Breast epithelium (tissue), 4 donors: ENCODE measurements around the gene SLC12A7. TPM values are rescaled to one million over a fixed set of nuclear protein-coding genes. Genes with fewer than 3 reads are reported as not detected.
"Not testable (repeated sequence)": the region's sequence is repeated elsewhere in the genome, so short reads cannot be mapped to it uniquely, and the experiment has no call there.

Experiments
- DNase-seq, 2 donors: peaks; one replicate each; pipeline ENCODE4 v3.0.0-alpha.2; 2019; ENCODE audit warnings: low spot score in 2 of 2
- H3K27ac ChIP-seq, 2 donors: fragments of 200-600 bp; sonication (generic) in 1 of 2; one replicate each; pipeline ENCODE4 v1.5.1; 2016 to 2019; ENCODE audit warnings: mild to moderate bottlenecking in 1 of 2
- H3K27me3 ChIP-seq, 2 donors: fragments of 200-600 bp; sonication (generic) in 1 of 2; one replicate each; pipeline versions ENCODE4 v1.5.1 to v1.6.0; 2017 to 2019; ENCODE audit warnings: control low read depth in 1 of 2, mild to moderate bottlenecking in 1 of 2
- H3K36me3 ChIP-seq: fragments of 200-600 bp; one replicate; pipeline ENCODE4 v1.5.1; 2019
- H3K4me1 ChIP-seq, 2 donors: fragments of 200-600 bp; sonication (generic); one replicate each; pipeline ENCODE4 v1.5.1; 2016 to 2019; ENCODE audit warnings: control low read depth in 1 of 2
- H3K4me3 ChIP-seq, 3 donors: fragments of 200-600 bp; sonication (generic); 1 replicate in 2 of 3; 2 replicates in 1 of 3; pipeline ENCODE4 v1.5.1; 2016 to 2019; ENCODE audit warnings: mild to moderate bottlenecking in 3 of 3, moderate library complexity in 2 of 3
- H3K9me3 ChIP-seq, 2 donors: fragments of 200-600 bp; sonication (generic) in 1 of 2; one replicate each; pipeline ENCODE4 v1.5.1; 2016 to 2019; ENCODE audit warnings: control low read depth in 1 of 2
- CTCF ChIP-seq, 3 donors: fragments of 450-650 bp; IDR thresholded peaks; one replicate each; pipeline ENCODE4 v1.5.1; 2016 to 2017; ENCODE audit warnings: antibody characterized with exemption in 3 of 3, mild to moderate bottlenecking in 3 of 3, moderate library complexity in 3 of 3
- POLR2A ChIP-seq: fragments of 450-650 bp; IDR thresholded peaks from one replicate; pipeline ENCODE4 v1.6.1; 2016; ENCODE audit warnings: antibody characterized with exemption, mild to moderate bottlenecking, moderate library complexity
- POLR2AphosphoS5 ChIP-seq, 3 donors: sonication (generic); formaldehyde crosslinking; IDR thresholded peaks; one replicate each; pipeline ENCODE4 v1.6.1; 2017; ENCODE audit warnings: antibody characterized with exemption in 3 of 3
- intact Hi-C: fragments of 100-400 bp; cut with DNase I; formaldehyde crosslinking; loops from one replicate; pipeline ENCODE4 v1.15.1; 2023; ENCODE audit warnings: low total_unique reads
- total RNA-seq, 3 donors: library from RNA; depleted of rRNA; stranded (reverse); fragments of >200 nt; gene quantifications; one replicate each; pipeline ENCODE4 v1.1.0, GENCODE V29; 2016

Gene SLC12A7
- total RNA-seq, 3 donors from 2014 or later = 21.4 to 31.5 (median 25.0) TPM

- intact Hi-C loops = no loop called here
- TF ChIP-seq POLR2A = no peak
- TF ChIP-seq POLR2AphosphoS5 (IDR thresholded peaks at IDR 0.05) = no peak
- TF ChIP-seq CTCF (IDR thresholded peaks at IDR 0.05) = no peak
- Histone ChIP-seq H3K36me3 (peaks cover 8% of the 10 kb centered on the region), H3K27ac (no peak overlapping the region), H3K9me3 (no peaks in the 10 kb centered on the region), H3K4me1 (no peaks in the 10 kb centered on the region), H3K27me3 (no peaks in the 10 kb centered on the region), H3K4me3 (no peak overlapping the region)
- no peak for DNase-seq
Measured at GRCh38 chr5:1065143-1065750, 46.6 kb downstream of the SLC12A7 start.

- no peak for DNase-seq
- peaks cover 8% of the 10 kb centered on the region for H3K36me3 ChIP-seq
- no peaks in the 10 kb centered on the region for H3K9me3 ChIP-seq
- intact Hi-C loops = no loop called here
- TF ChIP-seq CTCF (IDR thresholded peaks at IDR 0.05) = no peak
- TF ChIP-seq POLR2AphosphoS5 (IDR thresholded peaks at IDR 0.05) = no peak
- TF ChIP-seq POLR2A = no peak
- no peaks in the 10 kb centered on the region for H3K27me3 ChIP-seq
- H3K4me3 ChIP-seq = no peak overlapping the region
- H3K4me1 ChIP-seq = no peaks in the 10 kb centered on the region
- H3K27ac ChIP-seq = no peak overlapping the region
Measured at GRCh38 chr5:1064383-1065142, 47.3 kb downstream of the SLC12A7 start.

- Histone ChIP-seq H3K4me3 (no peak overlapping the region), H3K9me3 (no peaks in the 10 kb centered on the region), H3K36me3 (peaks cover 8% of the 10 kb centered on the region), H3K27ac (no peak overlapping the region), H3K4me1 (no peaks in the 10 kb centered on the region), H3K27me3 (no peaks in the 10 kb centered on the region)
- TF ChIP-seq POLR2A (no peak), CTCF (IDR thresholded peaks at IDR 0.05) (no peak), POLR2AphosphoS5 (IDR thresholded peaks at IDR 0.05) (no peak)
- no peak for DNase-seq
- intact Hi-C loops = no loop called here
Measured at GRCh38 chr5:1063661-1064382, 48.0 kb downstream of the SLC12A7 start.

- Histone ChIP-seq H3K4me3 (no peak overlapping the region), H3K36me3 (peaks cover 8% of the 10 kb centered on the region), H3K27ac (no peak overlapping the region), H3K9me3 (no peaks in the 10 kb centered on the region), H3K4me1 (no peaks in the 10 kb centered on the region), H3K27me3 (no peaks in the 10 kb centered on the region)
- intact Hi-C loops = no loop called here
- no peak for TF ChIP-seq POLR2A
- DNase-seq = no peak
Measured at GRCh38 chr5:1062761-1063568, 48.9 kb downstream of the SLC12A7 start.

GRCh38 chr5:1061916-1062315 lies 49.9 kb downstream of the SLC12A7 start:
- H3K27me3 ChIP-seq = no peaks in the 10 kb centered on the region
- TF ChIP-seq POLR2A (no peak), POLR2AphosphoS5 (IDR thresholded peaks at IDR 0.05) (no peak), CTCF (IDR thresholded peaks at IDR 0.05) (no peak)
- no peak overlapping the region for H3K27ac ChIP-seq
- no peaks in the 10 kb centered on the region for H3K9me3 ChIP-seq
- no peaks in the 10 kb centered on the region for H3K4me1 ChIP-seq
- intact Hi-C loops = no loop called here
- no peak overlapping the region for H3K4me3 ChIP-seq
- no peak for DNase-seq
- H3K36me3 ChIP-seq = peaks cover 8% of the 10 kb centered on the region

GRCh38 chr5:1061292-1061691 lies 50.6 kb downstream of the SLC12A7 start:
- H3K4me1 ChIP-seq, H3K4me3 ChIP-seq, H3K9me3 ChIP-seq, H3K27me3 ChIP-seq, intact Hi-C loops, DNase-seq, H3K36me3 ChIP-seq, H3K27ac ChIP-seq: not testable (repeated sequence)
